ENCODE data around the gene FMNL2. TPM values are rescaled to one million over a fixed set of nuclear protein-coding genes. Genes with fewer than 3 reads are reported as not detected.

FMNL2 gene
- total RNA-seq, 1 donor from 2014 or later = 41.7 TPM

DNA sequence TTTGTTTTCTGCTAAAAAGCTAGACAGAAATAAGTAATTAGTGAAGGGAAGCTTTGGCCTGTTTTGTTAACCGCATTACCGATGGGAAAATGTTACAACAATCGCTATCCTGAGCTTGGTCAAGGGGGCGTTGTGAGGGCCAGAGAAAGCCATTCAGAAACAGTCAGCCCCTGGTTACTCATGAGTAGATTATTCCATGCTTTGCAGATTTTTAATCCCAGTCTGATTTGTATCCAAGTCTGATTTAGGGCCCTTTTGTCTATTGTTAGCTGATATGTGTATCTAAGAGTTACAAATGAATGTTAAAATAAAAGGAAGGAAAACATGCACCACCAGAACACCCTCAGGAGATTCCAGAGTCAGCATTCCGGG, 283.2 kb downstream of the FMNL2 start:
- H3K4me3 Mint-ChIP-seq (ENCODE audit: unreplicated experiment) = no peak overlapping the region
- no peak for TF ChIP-seq CTCF (IDR thresholded peaks at IDR 0.05; ENCODE audit: unreplicated experiment)
- no peaks in the 10 kb centered on the region for H3K9me3 Mint-ChIP-seq (ENCODE audit: unreplicated experiment)
- peaks cover 8% of the 10 kb centered on the region for H3K4me1 Mint-ChIP-seq (ENCODE audit: unreplicated experiment)
- H3K36me3 Mint-ChIP-seq (ENCODE audit: low read depth, unreplicated experiment) = peaks cover 35% of the 10 kb centered on the region
- no peak overlapping the region for H3K27ac Mint-ChIP-seq (ENCODE audit: unreplicated experiment)
- peaks cover 1% of the 10 kb centered on the region for H3K27me3 Mint-ChIP-seq (ENCODE audit: unreplicated experiment)
- no peak for DNase-seq (ENCODE audit: low spot score)

DNA sequence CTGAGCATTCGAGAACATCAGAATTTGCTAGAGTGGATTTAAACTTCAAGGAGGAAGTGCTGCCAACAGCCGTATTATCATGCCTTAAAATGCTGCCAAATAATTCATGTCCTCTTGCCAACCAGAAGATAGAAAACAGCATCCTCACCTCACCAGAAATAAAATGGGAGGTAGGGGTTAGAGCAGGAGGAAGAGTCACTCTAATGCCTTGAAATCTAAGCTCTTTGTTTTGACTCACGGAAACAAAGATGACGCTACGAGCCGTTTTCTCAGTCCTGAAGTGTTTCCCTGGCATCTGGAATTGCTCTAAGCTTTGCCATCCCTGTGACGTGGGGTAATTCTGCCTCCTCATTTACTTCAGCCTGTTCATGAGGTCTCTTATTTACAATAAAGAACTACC, 285.2 kb downstream of the FMNL2 start:
- Mint-ChIP-seq H3K4me3 (ENCODE audit: unreplicated experiment) (no peak overlapping the region), H3K4me1 (ENCODE audit: unreplicated experiment) (peaks cover 11% of the 10 kb centered on the region), H3K27me3 (ENCODE audit: unreplicated experiment) (peaks cover 1% of the 10 kb centered on the region), H3K36me3 (ENCODE audit: low read depth, unreplicated experiment) (peaks cover 31% of the 10 kb centered on the region), H3K9me3 (ENCODE audit: unreplicated experiment) (no peaks in the 10 kb centered on the region), H3K27ac (ENCODE audit: unreplicated experiment) (no peak overlapping the region)
- TF ChIP-seq CTCF (IDR thresholded peaks at IDR 0.05; ENCODE audit: unreplicated experiment) = no peak
- no peak for DNase-seq (ENCODE audit: low spot score)

GRCh38 chr2:152620985-152621384, 286.0 kb downstream of the FMNL2 start:
- peaks cover 11% of the 10 kb centered on the region for H3K4me1 Mint-ChIP-seq (ENCODE audit: unreplicated experiment)
- H3K9me3 Mint-ChIP-seq (ENCODE audit: unreplicated experiment) = no peaks in the 10 kb centered on the region
- TF ChIP-seq CTCF (IDR thresholded peaks at IDR 0.05; ENCODE audit: unreplicated experiment) = no peak
- H3K4me3 Mint-ChIP-seq (ENCODE audit: unreplicated experiment) = no peak overlapping the region
- H3K27ac Mint-ChIP-seq (ENCODE audit: unreplicated experiment) = no peak overlapping the region
- H3K36me3 Mint-ChIP-seq (ENCODE audit: low read depth, unreplicated experiment) = peaks cover 31% of the 10 kb centered on the region
- DNase-seq (ENCODE audit: low spot score) = no peak
- peaks cover 1% of the 10 kb centered on the region for H3K27me3 Mint-ChIP-seq (ENCODE audit: unreplicated experiment)

DNA sequence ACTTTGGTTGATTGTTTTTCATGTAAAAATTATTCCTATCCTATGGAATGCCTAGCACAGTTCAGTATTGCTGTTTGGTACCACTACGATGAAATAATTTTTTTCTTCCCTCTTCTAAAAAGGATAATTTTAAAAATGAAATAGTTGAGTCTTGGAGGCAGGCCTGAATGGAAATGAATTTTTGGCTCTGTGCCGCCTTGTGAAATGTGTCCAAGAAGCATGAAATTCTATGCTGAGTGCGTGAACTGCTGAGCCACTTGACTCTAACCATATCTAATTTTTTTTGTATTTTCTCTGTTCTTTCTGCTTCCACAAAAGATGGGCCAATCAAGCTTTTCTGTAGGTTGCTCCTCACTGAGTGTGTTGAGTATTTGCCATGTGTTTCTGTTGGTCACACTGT, 287.2 kb downstream of the FMNL2 start:
- peaks cover 11% of the 10 kb centered on the region for H3K4me1 Mint-ChIP-seq (ENCODE audit: unreplicated experiment)
- no peak for TF ChIP-seq CTCF (IDR thresholded peaks at IDR 0.05; ENCODE audit: unreplicated experiment)
- peaks cover 1% of the 10 kb centered on the region for H3K27me3 Mint-ChIP-seq (ENCODE audit: unreplicated experiment)
- no peaks in the 10 kb centered on the region for H3K9me3 Mint-ChIP-seq (ENCODE audit: unreplicated experiment)
- H3K36me3 Mint-ChIP-seq (ENCODE audit: low read depth, unreplicated experiment) = peaks cover 27% of the 10 kb centered on the region
- DNase-seq (ENCODE audit: low spot score) = no peak
- no peak overlapping the region for H3K4me3 Mint-ChIP-seq (ENCODE audit: unreplicated experiment)
- no peak overlapping the region for H3K27ac Mint-ChIP-seq (ENCODE audit: unreplicated experiment)

- no peak overlapping the region for H3K27ac Mint-ChIP-seq (ENCODE audit: unreplicated experiment)
- no peak for TF ChIP-seq CTCF (IDR thresholded peaks at IDR 0.05; ENCODE audit: unreplicated experiment)
- H3K4me3 Mint-ChIP-seq (ENCODE audit: unreplicated experiment) = no peak overlapping the region
- DNase-seq (ENCODE audit: low spot score) = no peak
- H3K36me3 Mint-ChIP-seq (ENCODE audit: low read depth, unreplicated experiment) = peaks cover 30% of the 10 kb centered on the region
- peaks cover 1% of the 10 kb centered on the region for H3K27me3 Mint-ChIP-seq (ENCODE audit: unreplicated experiment)
- peaks cover 11% of the 10 kb centered on the region for H3K4me1 Mint-ChIP-seq (ENCODE audit: unreplicated experiment)
- no peaks in the 10 kb centered on the region for H3K9me3 Mint-ChIP-seq (ENCODE audit: unreplicated experiment)
Measured at GRCh38 chr2:152623076-152623740, 288.2 kb downstream of the FMNL2 start.

All from endothelial cell (in vitro differentiated cells).